Mucosa of stomach (tissue), 1 donor: ENCODE data around the gene KCTD17.

ENCODE experiments used
- H3K27me3 ChIP-seq: one replicate; pipeline ENCODE4 v1.7.0; 2013; ENCODE audit warnings: mild to moderate bottlenecking, low read length; ENCODE audit not compliant: control insufficient read depth, insufficient read depth
- H3K36me3 ChIP-seq: one replicate; pipeline ENCODE4 v1.7.0; 2013; ENCODE audit warnings: low read length; ENCODE audit not compliant: control insufficient read depth, insufficient read depth
- H3K4me1 ChIP-seq: one replicate; pipeline ENCODE4 v1.7.0; 2013; ENCODE audit warnings: mild to moderate bottlenecking, low read length; ENCODE audit not compliant: control insufficient read depth, insufficient read depth
- H3K4me3 ChIP-seq: one replicate; pipeline ENCODE4 v1.7.0; 2013; ENCODE audit warnings: low read length
- H3K9ac ChIP-seq: one replicate; pipeline ENCODE4 v1.7.0; 2013; ENCODE audit warnings: mild to moderate bottlenecking, low read length, moderate library complexity
- H3K9me3 ChIP-seq: one replicate; pipeline ENCODE4 v1.7.0; 2013; ENCODE audit warnings: mild to moderate bottlenecking, low read length, moderate library complexity; ENCODE audit not compliant: control insufficient read depth
- donor health status: Pancreatic carcinoma.

KCTD17 gene

DNA sequence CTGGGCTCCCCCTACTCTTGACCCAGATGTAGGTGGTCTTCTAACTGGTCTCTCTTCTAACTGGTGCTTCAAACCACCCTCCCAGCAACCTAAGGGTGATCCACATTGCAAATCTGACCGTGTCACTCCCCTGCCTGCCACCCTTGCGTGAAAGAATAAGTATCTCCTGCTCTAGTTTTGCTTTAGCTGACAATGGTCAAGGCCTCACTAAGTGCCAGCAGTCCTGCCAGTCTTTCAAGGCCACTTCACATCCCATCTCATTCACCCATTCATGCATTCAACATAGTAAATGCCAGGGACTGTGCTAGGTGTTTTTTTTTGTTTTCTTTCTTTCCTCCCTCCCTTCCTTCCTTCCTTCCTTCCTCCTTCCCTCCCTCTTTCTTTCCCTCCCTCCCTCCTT lies 2.3 kb upstream of the KCTD17 start:
- Histone ChIP-seq H3K9me3 (no peaks in the 10 kb centered on the region), H3K27me3 (no peaks in the 10 kb centered on the region), H3K4me3 (no peak overlapping the region), H3K4me1 (peaks cover 32% of the 10 kb centered on the region), H3K9ac (no peak overlapping the region), H3K36me3 (no peaks in the 10 kb centered on the region)

- Histone ChIP-seq H3K4me3 (no peak overlapping the region), H3K4me1 (peaks cover 24% of the 10 kb centered on the region), H3K9ac (no peak overlapping the region), H3K27me3 (no peaks in the 10 kb centered on the region), H3K9me3 (no peaks in the 10 kb centered on the region), H3K36me3 (no peaks in the 10 kb centered on the region)
Measured at GRCh38 chr22:37050913-37051312, 629 bp upstream of the KCTD17 start.

DNA sequence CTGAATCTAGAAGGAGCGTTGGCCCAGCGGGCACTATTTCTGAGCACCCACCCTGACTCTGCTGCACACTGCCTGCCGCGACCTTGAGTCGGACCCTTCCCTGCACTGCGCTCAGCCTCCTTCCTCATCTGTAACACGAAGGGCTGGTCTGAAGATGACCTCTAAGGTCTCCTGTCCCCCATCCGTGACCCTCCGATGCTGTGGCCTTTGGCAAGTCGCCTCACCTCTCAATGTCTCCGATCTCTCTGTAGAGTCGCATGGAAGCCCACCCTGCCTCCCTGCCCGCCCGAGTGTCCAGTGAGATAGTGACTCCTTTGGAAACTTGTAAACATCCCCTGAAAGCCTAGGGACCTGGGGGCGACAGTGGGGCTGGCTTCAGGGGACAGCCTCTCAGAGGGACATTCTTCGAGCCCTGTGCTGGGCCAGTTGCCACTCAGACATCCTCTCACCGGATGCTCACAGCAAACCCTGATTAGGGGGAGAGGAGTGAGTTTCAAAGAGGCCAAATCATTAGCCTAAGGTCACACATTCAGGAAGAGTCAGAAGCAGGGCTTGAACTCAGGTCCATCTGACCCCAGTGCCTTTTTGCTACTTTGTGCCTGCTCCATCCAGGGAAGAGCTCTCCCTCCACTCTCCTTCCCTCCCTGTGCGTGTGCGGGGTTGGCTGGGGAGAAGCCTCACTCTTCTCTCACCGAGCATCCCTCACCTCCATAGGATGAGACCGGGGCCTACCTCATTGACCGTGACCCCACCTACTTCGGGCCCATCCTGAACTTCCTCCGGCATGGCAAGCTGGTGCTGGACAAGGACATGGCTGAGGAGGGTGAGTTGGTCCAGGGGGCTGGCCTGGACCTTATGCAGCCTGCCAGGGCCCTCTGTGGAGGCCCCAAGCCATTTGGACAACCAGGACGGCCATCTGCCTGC lies 1.1 kb downstream of the KCTD17 start:
- peak overlapping the region; percentile 37 for H3K9ac ChIP-seq
- peaks cover 24% of the 10 kb centered on the region for H3K4me1 ChIP-seq
- no peaks in the 10 kb centered on the region for H3K27me3 ChIP-seq
- no peaks in the 10 kb centered on the region for H3K9me3 ChIP-seq
- H3K36me3 ChIP-seq = no peaks in the 10 kb centered on the region
- no peak overlapping the region for H3K4me3 ChIP-seq

DNA sequence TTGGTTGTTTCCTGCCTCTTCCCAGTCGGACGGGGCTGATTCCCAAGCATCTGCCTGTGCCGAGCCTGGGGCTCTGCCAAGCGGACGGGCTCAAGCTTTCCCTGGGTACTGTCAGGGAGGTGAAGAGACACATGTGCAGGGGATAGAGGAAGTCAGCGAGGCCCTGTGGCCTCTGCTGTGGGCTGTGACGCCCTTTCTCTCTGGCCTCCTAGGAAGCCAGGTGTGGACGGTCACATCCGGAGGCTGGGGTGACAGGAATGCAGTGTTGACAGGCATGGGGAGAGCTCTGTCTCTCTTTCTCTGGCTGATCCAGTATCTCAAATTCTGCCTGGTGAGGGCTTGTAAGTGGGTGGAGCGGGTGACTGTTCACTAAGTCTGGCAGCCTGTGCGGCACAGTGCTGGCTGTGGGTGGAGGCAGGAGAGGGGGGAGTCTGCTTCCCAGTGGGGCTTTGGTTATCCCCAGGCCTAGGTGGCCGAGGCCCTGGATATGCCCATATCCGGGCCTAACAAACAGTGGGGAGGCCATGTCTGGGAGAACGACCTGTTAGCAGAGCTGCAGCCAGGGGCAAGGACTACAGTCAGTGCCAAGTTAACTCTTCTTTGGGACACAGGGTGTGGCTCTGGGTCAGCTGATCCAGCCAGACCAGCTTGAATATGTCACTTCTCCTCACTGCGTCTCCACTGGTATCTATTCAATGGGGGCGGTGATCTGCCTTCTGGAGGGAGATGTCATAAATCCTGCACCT lies 1.9 kb downstream of the KCTD17 start:
- Histone ChIP-seq H3K36me3 (no peaks in the 10 kb centered on the region), H3K4me1 (peaks cover 24% of the 10 kb centered on the region), H3K9me3 (no peaks in the 10 kb centered on the region), H3K27me3 (no peaks in the 10 kb centered on the region), H3K9ac (no peak overlapping the region), H3K4me3 (no peak overlapping the region)

- Histone ChIP-seq H3K9me3 (no peaks in the 10 kb centered on the region), H3K9ac (no peak overlapping the region), H3K27me3 (no peaks in the 10 kb centered on the region), H3K4me3 (no peak overlapping the region), H3K36me3 (no peaks in the 10 kb centered on the region), H3K4me1 (peaks cover 24% of the 10 kb centered on the region)
Measured at GRCh38 chr22:37054056-37054395, 2.5 kb downstream of the KCTD17 start.

DNA sequence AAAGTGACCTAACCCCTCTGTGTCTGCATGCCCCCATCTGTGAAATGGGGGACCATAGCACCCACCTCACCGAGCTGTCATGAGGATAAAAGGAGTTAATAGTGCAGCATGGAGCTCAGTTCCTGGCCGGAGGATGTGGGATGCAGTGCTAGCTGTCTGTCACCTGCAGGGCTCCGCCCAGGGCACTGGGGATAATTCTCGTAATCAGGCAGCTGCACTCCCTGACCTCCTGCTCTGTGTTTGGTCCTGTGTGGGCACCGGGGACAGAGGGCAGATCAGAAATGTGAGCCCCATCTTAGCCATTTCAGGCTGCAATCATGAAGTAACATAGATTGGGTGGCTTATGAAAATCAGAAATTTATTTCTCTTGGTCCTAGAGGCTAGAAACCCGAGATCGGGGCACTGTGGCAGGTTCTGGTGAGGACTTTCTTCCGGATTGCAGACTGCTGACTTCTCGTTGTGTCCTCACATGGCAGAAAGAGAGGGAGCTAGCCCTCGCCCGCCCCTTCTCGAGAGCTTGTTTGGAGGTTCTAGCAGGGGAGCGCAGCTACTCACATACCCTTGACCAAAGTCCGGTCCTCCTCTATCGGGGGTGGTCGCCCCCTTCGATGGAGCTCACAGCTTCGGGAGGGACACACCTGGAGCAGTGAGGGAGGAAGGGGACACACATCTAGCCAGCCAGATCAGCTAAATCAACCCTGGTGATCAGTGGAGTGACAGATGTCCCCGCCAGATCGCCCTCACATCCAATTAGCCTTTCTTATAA lies 3.2 kb downstream of the KCTD17 start:
- H3K9me3 ChIP-seq = no peaks in the 10 kb centered on the region
- no peaks in the 10 kb centered on the region for H3K36me3 ChIP-seq
- H3K9ac ChIP-seq = no peak overlapping the region
- H3K27me3 ChIP-seq = no peaks in the 10 kb centered on the region
- H3K4me3 ChIP-seq = no peak overlapping the region
- H3K4me1 ChIP-seq = peaks cover 24% of the 10 kb centered on the region

DNA sequence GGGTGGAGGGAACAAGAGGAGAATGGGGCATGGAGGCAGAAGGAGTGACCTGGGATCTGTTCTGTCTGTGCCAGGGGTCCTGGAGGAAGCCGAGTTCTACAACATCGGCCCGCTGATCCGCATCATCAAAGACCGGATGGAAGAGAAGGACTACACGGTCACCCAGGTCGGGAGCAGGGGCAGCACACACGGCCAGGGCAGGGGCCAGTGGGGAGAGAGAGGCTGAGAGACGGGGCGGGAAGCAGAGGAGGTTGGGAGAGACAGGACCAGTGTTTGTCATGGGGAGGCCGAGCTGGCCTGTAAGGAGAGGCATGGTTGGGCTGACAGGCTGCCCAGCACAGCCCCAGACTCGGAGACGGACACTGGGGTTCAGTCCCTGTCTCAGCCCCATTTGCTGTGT lies 4.7 kb downstream of the KCTD17 start:
- no peak overlapping the region for H3K9ac ChIP-seq
- no peaks in the 10 kb centered on the region for H3K27me3 ChIP-seq
- peaks cover 24% of the 10 kb centered on the region for H3K4me1 ChIP-seq
- H3K4me3 ChIP-seq = no peak overlapping the region
- no peaks in the 10 kb centered on the region for H3K9me3 ChIP-seq
- no peaks in the 10 kb centered on the region for H3K36me3 ChIP-seq

DNA sequence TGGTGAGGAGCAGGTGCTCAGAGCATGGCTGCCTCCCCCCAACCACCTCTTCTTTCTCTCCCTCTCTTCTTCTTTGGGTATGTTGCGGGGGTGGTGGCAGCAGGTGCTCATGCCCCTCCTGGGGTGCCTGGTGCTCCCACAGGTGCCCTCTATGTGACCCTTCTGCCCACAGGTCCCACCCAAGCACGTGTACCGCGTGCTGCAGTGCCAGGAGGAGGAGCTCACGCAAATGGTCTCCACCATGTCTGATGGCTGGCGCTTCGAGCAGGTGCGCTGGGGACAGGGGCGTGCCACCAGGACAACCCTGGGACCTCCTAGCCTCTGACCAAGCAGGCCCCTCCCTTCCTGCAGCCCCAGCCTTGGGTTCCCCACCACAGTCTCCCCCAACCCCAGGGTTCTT lies 5.7 kb downstream of the KCTD17 start:
- no peaks in the 10 kb centered on the region for H3K36me3 ChIP-seq

DNA sequence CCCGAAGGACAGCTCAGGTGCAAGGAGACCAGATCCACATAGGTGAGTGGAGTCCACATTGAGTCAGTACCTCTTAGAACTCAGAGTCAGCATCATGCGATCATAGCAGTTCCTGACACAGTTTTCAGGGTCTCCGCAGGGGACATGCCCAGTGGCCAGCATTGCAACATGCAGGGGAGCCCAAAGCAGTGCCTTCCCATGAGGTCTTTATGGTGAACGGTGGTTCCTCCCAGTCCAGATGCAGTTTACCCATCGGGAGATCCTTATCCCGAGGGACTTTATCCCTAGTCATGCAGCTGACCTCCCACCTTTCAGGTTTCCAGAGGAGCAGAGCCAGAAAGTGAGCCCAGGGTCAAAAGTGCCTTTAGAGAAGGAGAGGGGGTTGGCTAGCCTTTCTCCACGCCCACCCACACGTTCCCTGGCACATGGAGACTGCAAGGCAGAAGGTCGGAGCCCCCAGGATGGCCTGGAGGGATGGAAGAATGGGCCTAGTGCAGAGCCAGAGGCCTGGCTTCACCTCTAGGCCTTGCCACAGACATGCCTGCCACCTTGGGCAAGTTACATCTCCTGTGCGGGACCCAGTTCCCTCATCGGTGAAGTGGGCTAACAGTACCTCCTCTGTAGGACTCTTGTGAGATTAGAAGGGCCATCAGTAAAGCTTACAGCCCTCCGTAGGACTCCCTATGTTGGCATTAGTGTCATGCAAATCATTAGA lies 6.4 kb downstream of the KCTD17 start:
- Histone ChIP-seq H3K36me3 (no peaks in the 10 kb centered on the region), H3K4me1 (peaks cover 16% of the 10 kb centered on the region), H3K9ac (no peak overlapping the region), H3K9me3 (no peaks in the 10 kb centered on the region), H3K4me3 (no peak overlapping the region), H3K27me3 (no peaks in the 10 kb centered on the region)

More for the DNA sequence above, 5.7 kb downstream of the KCTD17 start:
- no peaks in the 10 kb centered on the region for H3K27me3 ChIP-seq
- H3K4me1 ChIP-seq = peaks cover 18% of the 10 kb centered on the region
- H3K9ac ChIP-seq = no peak overlapping the region
- no peaks in the 10 kb centered on the region for H3K9me3 ChIP-seq
- no peak overlapping the region for H3K4me3 ChIP-seq

DNA sequence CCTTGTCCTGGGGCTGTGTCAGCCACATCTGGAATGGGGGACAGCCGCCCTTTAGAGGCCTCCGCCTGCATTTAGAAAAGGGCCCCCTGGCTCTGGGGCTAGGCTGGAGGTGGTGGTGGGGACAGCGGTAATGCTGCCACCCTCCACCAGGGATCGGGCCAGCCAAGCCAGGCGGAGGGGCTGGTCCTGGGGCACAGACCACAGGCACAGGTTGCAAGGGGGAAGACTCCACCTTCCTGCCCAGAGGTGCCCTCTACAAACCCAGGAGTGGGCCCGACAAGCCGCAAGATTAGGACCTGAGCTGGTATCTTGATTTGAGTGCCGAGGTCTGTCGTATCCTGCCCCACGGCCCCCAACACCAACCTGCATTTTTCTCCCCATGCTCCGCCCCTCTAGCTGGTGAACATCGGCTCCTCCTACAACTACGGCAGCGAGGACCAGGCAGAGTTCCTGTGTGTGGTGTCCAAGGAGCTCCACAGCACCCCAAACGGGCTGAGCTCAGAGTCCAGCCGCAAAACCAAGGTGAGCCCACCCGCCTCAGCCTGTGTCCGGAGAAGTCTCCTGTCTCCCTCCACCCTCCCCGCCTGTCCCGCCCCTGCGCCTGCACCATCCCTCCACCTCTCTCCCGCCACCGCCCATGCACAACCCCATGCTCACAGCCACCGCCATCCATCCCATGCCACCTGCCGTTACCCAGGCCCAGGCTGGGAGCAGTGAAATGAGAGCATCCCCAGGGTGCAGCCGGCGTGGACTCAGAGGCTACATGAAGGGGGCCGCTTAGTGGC lies 7.6 kb downstream of the KCTD17 start:
- H3K9ac ChIP-seq = no peak overlapping the region

GRCh38 chr22:37059876-37060449 lies 8.4 kb downstream of the KCTD17 start:
- H3K36me3 ChIP-seq = no peaks in the 10 kb centered on the region

More for the DNA sequence above, 7.6 kb downstream of the KCTD17 start:
- Histone ChIP-seq H3K27me3 (no peaks in the 10 kb centered on the region), H3K4me1 (peaks cover 4% of the 10 kb centered on the region), H3K4me3 (no peak overlapping the region), H3K36me3 (no peaks in the 10 kb centered on the region), H3K9me3 (no peaks in the 10 kb centered on the region)

More at GRCh38 chr22:37059876-37060449, 8.4 kb downstream of the KCTD17 start:
- no peak overlapping the region for H3K9ac ChIP-seq
- no peaks in the 10 kb centered on the region for H3K4me1 ChIP-seq
- no peaks in the 10 kb centered on the region for H3K27me3 ChIP-seq
- H3K4me3 ChIP-seq = no peak overlapping the region
- H3K9me3 ChIP-seq = no peaks in the 10 kb centered on the region
